Activated T-cell treated with anti-CD3 and anti-CD28 coated beads, Interleukin-2, amount 50 U/mL, for 48 hours (primary cell): ENCODE data around the gene GCK.
"Not testable (repeated sequence)": the region's sequence is repeated elsewhere in the genome, so short reads cannot be mapped to it uniquely, and the experiment has no call there.

Experiments used
- DNase-seq, 2 experiments: peaks; one replicate each; pipeline ENCODE4 v3.0.0-alpha.2; 2020

GCK gene

GRCh38 chr7:44176486-44176885 lies 12.8 kb downstream of the GCK start:
- DNase-seq: no peak

GRCh38 chr7:44175730-44176129 lies 13.5 kb downstream of the GCK start:
- DNase-seq: no peak

- not testable (repeated sequence) for DNase-seq
Measured at GRCh38 chr7:44174694-44174948, 14.6 kb downstream of the GCK start.

GRCh38 chr7:44173911-44174693 lies 15.1 kb downstream of the GCK start:
- no peak for DNase-seq

GRCh38 chr7:44172803-44173424 lies 16.3 kb downstream of the GCK start:
- DNase-seq: no peak

GRCh38 chr7:44172352-44172751 lies 16.9 kb downstream of the GCK start:
- no peak for DNase-seq

GRCh38 chr7:44171901-44172300 lies 17.3 kb downstream of the GCK start:
- DNase-seq: not testable (repeated sequence)

- DNase-seq: no peak
Measured at GRCh38 chr7:44167920-44168319, 21.3 kb downstream of the GCK start.

GRCh38 chr7:44163591-44163990 lies 25.6 kb downstream of the GCK start:
- no peak for DNase-seq

GRCh38 chr7:44162785-44163395 lies 26.3 kb downstream of the GCK start:
- DNase-seq: no peak

- no peak for DNase-seq
Measured at GRCh38 chr7:44162179-44162578, 27.1 kb downstream of the GCK start.

- no peak for DNase-seq
Measured at GRCh38 chr7:44161371-44161770, 27.9 kb downstream of the GCK start.

GRCh38 chr7:44159824-44160630 lies 29.2 kb downstream of the GCK start:
- no peak for DNase-seq

GRCh38 chr7:44158873-44159631 lies 30.2 kb downstream of the GCK start:
- DNase-seq: no peak

- no peak for DNase-seq
Measured at GRCh38 chr7:44158096-44158872, 31.0 kb downstream of the GCK start.

- DNase-seq: no peak
Measured at GRCh38 chr7:44157116-44158080, 31.8 kb downstream of the GCK start.

GRCh38 chr7:44156453-44157010 lies 32.7 kb downstream of the GCK start:
- no peak for DNase-seq

- DNase-seq: no peak
Measured at GRCh38 chr7:44155191-44156185, 33.8 kb downstream of the GCK start.

- DNase-seq: no peak
Measured at GRCh38 chr7:44154703-44155102, 34.5 kb downstream of the GCK start.
